ENCODE results near the gene RYR3. TPM values are rescaled to one million over a fixed set of nuclear protein-coding genes. Genes with fewer than 3 reads are reported as not detected.

The RYR3 gene
- total RNA-seq, 2 experiments from 2014 or later, result not detected

GRCh38 chr15:33400941-33401340 lies 90.2 kb downstream of the RYR3 start:
- Mint-ChIP-seq H3K36me3 (no peaks in the 10 kb centered on the region), H3K4me1 (ENCODE audit: low read depth) (no peaks in the 10 kb centered on the region), H3K27ac (no peak overlapping the region), H3K4me3 (no peak overlapping the region), H3K9me3 (no peaks in the 10 kb centered on the region), H3K27me3 (no peaks in the 10 kb centered on the region)
- ChIA-PET CTCF (no interaction called here), POLR2A (no interaction called here)
- intact Hi-C loops (cut with micrococcal nuclease), result no loop called here
- DNase-seq, result no peak

- intact Hi-C loops (cut with micrococcal nuclease), result no loop called here
- no peak for DNase-seq
- Mint-ChIP-seq H3K27me3 (no peaks in the 10 kb centered on the region), H3K27ac (no peak overlapping the region), H3K4me3 (no peak overlapping the region), H3K9me3 (no peaks in the 10 kb centered on the region), H3K36me3 (no peaks in the 10 kb centered on the region), H3K4me1 (ENCODE audit: low read depth) (no peaks in the 10 kb centered on the region)
- ChIA-PET POLR2A (no interaction called here), CTCF (no interaction called here)
Measured at GRCh38 chr15:33402600-33402999, 91.8 kb downstream of the RYR3 start.

- Mint-ChIP-seq H3K27me3 (no peaks in the 10 kb centered on the region), H3K9me3 (no peaks in the 10 kb centered on the region), H3K36me3 (no peaks in the 10 kb centered on the region), H3K4me1 (ENCODE audit: low read depth) (no peaks in the 10 kb centered on the region), H3K27ac (no peak overlapping the region), H3K4me3 (no peak overlapping the region)
- no peak for DNase-seq
- ChIA-PET POLR2A (interaction anchor here (0.5 kb wide), 1 partner anchor 249 kb away, joined by 3 read pairs; no protein-coding TSS in a partner anchor), CTCF (no interaction called here)
- intact Hi-C loops (cut with micrococcal nuclease), result no loop called here
Measured at GRCh38 chr15:33405096-33405495, 94.3 kb downstream of the RYR3 start.

GRCh38 chr15:33411596-33412540 lies 101.1 kb downstream of the RYR3 start:
- intact Hi-C loops (cut with micrococcal nuclease), result no loop called here
- POLR2A ChIA-PET, result no interaction called here
- no peak overlapping the region for H3K4me3 Mint-ChIP-seq
- no peaks in the 10 kb centered on the region for H3K27me3 Mint-ChIP-seq
- CTCF ChIA-PET, result no interaction called here
- H3K9me3 Mint-ChIP-seq, result no peaks in the 10 kb centered on the region
- DNase-seq, result no peak
- H3K36me3 Mint-ChIP-seq, result no peaks in the 10 kb centered on the region
- no peak overlapping the region for H3K27ac Mint-ChIP-seq
- H3K4me1 Mint-ChIP-seq (ENCODE audit: low read depth), result no peaks in the 10 kb centered on the region

- Mint-ChIP-seq H3K27me3 (no peaks in the 10 kb centered on the region), H3K36me3 (no peaks in the 10 kb centered on the region), H3K4me3 (no peak overlapping the region), H3K9me3 (no peaks in the 10 kb centered on the region), H3K4me1 (ENCODE audit: low read depth) (no peaks in the 10 kb centered on the region), H3K27ac (no peak overlapping the region)
- ChIA-PET POLR2A (no interaction called here), CTCF (no interaction called here)
- no peak for DNase-seq
- intact Hi-C loops (cut with micrococcal nuclease), result no loop called here
Measured at GRCh38 chr15:33419701-33420100, 108.9 kb downstream of the RYR3 start.

- H3K36me3 Mint-ChIP-seq, result no peaks in the 10 kb centered on the region
- ChIA-PET POLR2A (no interaction called here), CTCF (no interaction called here)
- no peaks in the 10 kb centered on the region for H3K9me3 Mint-ChIP-seq
- intact Hi-C loops (cut with micrococcal nuclease), result no loop called here
- no peak overlapping the region for H3K27ac Mint-ChIP-seq
- no peak for DNase-seq
- no peaks in the 10 kb centered on the region for H3K27me3 Mint-ChIP-seq
- no peaks in the 10 kb centered on the region for H3K4me1 Mint-ChIP-seq (ENCODE audit: low read depth)
- no peak overlapping the region for H3K4me3 Mint-ChIP-seq
Measured at GRCh38 chr15:33424025-33424424, 113.3 kb downstream of the RYR3 start.

- CTCF ChIA-PET, result no interaction called here
- H3K4me3 Mint-ChIP-seq, result no peak overlapping the region
- no peaks in the 10 kb centered on the region for H3K9me3 Mint-ChIP-seq
- POLR2A ChIA-PET, result no interaction called here
- no peaks in the 10 kb centered on the region for H3K4me1 Mint-ChIP-seq (ENCODE audit: low read depth)
- H3K27ac Mint-ChIP-seq, result no peak overlapping the region
- no peaks in the 10 kb centered on the region for H3K27me3 Mint-ChIP-seq
- H3K36me3 Mint-ChIP-seq, result no peaks in the 10 kb centered on the region
- intact Hi-C loops (cut with micrococcal nuclease), result no loop called here
- DNase-seq, result no peak
Measured at GRCh38 chr15:33425142-33425541, 114.4 kb downstream of the RYR3 start.

- no peak for DNase-seq
- no peak overlapping the region for H3K27ac Mint-ChIP-seq
- H3K4me3 Mint-ChIP-seq, result no peak overlapping the region
- CTCF ChIA-PET, result no interaction called here
- intact Hi-C loops (cut with micrococcal nuclease), result no loop called here
- POLR2A ChIA-PET, result no interaction called here
- no peaks in the 10 kb centered on the region for H3K27me3 Mint-ChIP-seq
- H3K4me1 Mint-ChIP-seq (ENCODE audit: low read depth), result no peaks in the 10 kb centered on the region
- peaks cover 4% of the 10 kb centered on the region for H3K9me3 Mint-ChIP-seq
- H3K36me3 Mint-ChIP-seq, result no peaks in the 10 kb centered on the region
Measured at GRCh38 chr15:33430577-33430976, 119.8 kb downstream of the RYR3 start.

- H3K4me1 Mint-ChIP-seq (ENCODE audit: low read depth), result no peaks in the 10 kb centered on the region
Measured at GRCh38 chr15:33433821-33434220, 123.1 kb downstream of the RYR3 start.

GRCh38 chr15:33438396-33438795 lies 127.6 kb downstream of the RYR3 start:
- peaks cover 7% of the 10 kb centered on the region for H3K27me3 Mint-ChIP-seq
- no peak overlapping the region for H3K27ac Mint-ChIP-seq
- no peaks in the 10 kb centered on the region for H3K36me3 Mint-ChIP-seq
- no peak overlapping the region for H3K4me3 Mint-ChIP-seq
- POLR2A ChIA-PET, result no interaction called here
- H3K4me1 Mint-ChIP-seq (ENCODE audit: low read depth), result no peaks in the 10 kb centered on the region
- peaks cover 4% of the 10 kb centered on the region for H3K9me3 Mint-ChIP-seq
- CTCF ChIA-PET, result no interaction called here
- no peak for DNase-seq
- intact Hi-C loops (cut with micrococcal nuclease), result no loop called here

More at GRCh38 chr15:33433821-33434220, 123.1 kb downstream of the RYR3 start:
- POLR2A ChIA-PET, result no interaction called here
- CTCF ChIA-PET, result no interaction called here
- no peak for DNase-seq
- Mint-ChIP-seq H3K27ac (no peak overlapping the region), H3K27me3 (peaks cover 2% of the 10 kb centered on the region), H3K9me3 (peaks cover 4% of the 10 kb centered on the region), H3K36me3 (no peaks in the 10 kb centered on the region), H3K4me3 (no peak overlapping the region)
- intact Hi-C loops (cut with micrococcal nuclease), result no loop called here

GRCh38 chr15:33440900-33441299 lies 130.1 kb downstream of the RYR3 start:
- DNase-seq, result no peak
- no peak overlapping the region for H3K4me3 Mint-ChIP-seq
- no peaks in the 10 kb centered on the region for H3K36me3 Mint-ChIP-seq
- ChIA-PET CTCF (no interaction called here), POLR2A (no interaction called here)
- no peak overlapping the region for H3K27ac Mint-ChIP-seq
- intact Hi-C loops (cut with micrococcal nuclease), result no loop called here
- H3K9me3 Mint-ChIP-seq, result no peaks in the 10 kb centered on the region
- H3K27me3 Mint-ChIP-seq, result peaks cover 7% of the 10 kb centered on the region
- H3K4me1 Mint-ChIP-seq (ENCODE audit: low read depth), result no peaks in the 10 kb centered on the region

GRCh38 chr15:33442449-33442848 lies 131.7 kb downstream of the RYR3 start:
- ChIA-PET CTCF (no interaction called here), POLR2A (no interaction called here)
- intact Hi-C loops (cut with micrococcal nuclease), result no loop called here
- DNase-seq, result no peak
- Mint-ChIP-seq H3K4me1 (ENCODE audit: low read depth) (no peaks in the 10 kb centered on the region), H3K9me3 (no peaks in the 10 kb centered on the region), H3K4me3 (no peak overlapping the region), H3K27ac (no peak overlapping the region), H3K36me3 (no peaks in the 10 kb centered on the region), H3K27me3 (peaks cover 7% of the 10 kb centered on the region)

GRCh38 chr15:33443708-33444107 lies 132.9 kb downstream of the RYR3 start:
- peaks cover 10% of the 10 kb centered on the region for H3K27me3 Mint-ChIP-seq
- ChIA-PET POLR2A (no interaction called here), CTCF (no interaction called here)
- no peak overlapping the region for H3K4me3 Mint-ChIP-seq
- H3K27ac Mint-ChIP-seq, result no peak overlapping the region
- no peak for DNase-seq
- H3K9me3 Mint-ChIP-seq, result no peaks in the 10 kb centered on the region
- H3K36me3 Mint-ChIP-seq, result no peaks in the 10 kb centered on the region
- intact Hi-C loops (cut with micrococcal nuclease), result no loop called here
- H3K4me1 Mint-ChIP-seq (ENCODE audit: low read depth), result no peaks in the 10 kb centered on the region

Measured in activated CD4-positive, alpha-beta memory T cell treated with anti-CD3 and anti-CD28 coated beads for 36 hours (primary cell).